AG20443 (cell line): Measurements from ENCODE around the gene ITGB1.
"Not testable (repeated sequence)": the region's sequence is repeated elsewhere in the genome, so short reads cannot be mapped to it uniquely, and the experiment has no call there.

Experiments
- DNase-seq: peaks from one replicate; pipeline ENCODE4 v3.0.0; 2012; ENCODE audit warnings: low spot score, mixed read lengths

ITGB1 gene

DNA sequence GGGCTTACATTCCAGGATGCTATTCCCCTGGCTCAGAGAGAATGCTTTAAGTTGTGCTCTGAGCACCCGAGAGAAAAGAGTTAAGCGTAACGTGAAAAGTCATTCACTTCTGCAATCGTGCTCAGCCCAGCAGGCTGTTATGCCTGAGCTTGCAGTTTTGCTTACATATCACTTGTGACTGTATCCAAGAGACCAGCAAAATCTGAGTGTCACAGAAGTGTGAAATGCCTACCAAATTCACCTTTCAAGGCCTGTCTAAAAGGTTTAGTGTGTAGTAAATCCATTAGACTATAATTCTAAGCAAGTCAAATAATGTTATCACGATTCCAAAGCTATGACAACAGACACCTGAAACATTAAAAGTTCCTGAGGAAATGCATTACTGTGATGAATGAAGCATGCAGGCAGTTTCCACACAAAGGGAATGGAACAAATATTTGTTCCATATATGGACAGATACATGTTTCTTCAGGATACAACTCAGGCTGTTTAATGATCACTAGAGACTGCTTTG is 20.1 kb downstream of the ITGB1 start:
- peak; percentile 23 for DNase-seq

DNA sequence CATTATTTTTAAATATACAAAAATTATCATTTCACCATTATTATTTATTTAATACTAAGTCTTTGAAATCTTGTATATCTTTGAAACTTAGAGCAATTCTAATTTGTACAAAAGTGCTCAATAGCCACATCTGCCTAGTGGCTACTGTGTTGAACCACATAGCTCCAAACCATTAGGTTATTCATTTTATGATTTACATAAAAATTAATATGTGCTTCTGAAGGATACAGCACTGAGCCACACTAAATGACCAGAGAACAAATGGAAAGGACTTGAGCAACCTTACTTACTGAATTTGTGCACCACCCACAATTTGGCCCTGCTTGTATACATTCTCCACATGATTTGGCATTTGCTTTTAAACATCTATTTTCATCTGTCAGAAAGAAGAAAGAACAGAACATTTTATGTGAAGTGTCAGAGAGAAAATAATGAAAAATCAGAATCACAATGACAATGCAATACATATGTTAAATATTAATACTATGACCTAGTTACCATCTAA is 25.8 kb downstream of the ITGB1 start:
- no peak for DNase-seq

DNA sequence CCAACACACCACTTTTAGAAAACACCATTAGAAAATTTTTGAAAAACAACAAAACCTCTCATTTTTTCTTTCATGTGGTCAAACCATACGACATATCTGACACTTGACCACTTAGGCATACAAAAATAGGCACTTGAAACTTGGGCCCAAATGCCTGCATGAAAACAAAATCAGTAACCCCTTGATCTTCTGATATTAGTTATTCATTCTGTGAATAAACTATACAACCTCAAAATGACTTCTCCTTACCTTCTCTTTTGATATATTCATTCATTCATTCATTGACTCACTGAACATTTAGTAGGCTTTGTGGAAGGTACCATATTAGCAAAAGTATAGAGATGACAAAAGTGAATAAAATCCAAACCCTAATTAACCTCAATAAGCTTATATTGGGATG is 26.4 kb downstream of the ITGB1 start:
- no peak for DNase-seq

DNA sequence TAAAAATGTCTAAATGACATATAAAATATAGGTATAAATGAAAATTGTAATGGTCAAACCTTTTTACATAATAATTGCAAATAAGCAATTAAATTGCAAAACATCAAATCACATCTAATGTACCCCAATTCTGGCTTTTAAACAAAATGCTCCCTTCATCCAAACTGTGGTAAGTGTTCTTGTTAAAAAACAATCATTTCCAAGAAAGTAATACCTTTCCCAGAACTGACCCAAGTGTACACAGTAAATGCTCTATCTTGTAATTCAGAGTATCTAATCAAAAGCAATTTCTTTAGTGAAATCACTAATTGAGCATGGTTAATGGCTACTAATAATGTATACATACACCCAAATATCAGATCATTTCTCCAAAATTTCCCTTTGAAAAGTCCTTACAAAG is 28.0 kb downstream of the ITGB1 start:
- no peak for DNase-seq

DNA sequence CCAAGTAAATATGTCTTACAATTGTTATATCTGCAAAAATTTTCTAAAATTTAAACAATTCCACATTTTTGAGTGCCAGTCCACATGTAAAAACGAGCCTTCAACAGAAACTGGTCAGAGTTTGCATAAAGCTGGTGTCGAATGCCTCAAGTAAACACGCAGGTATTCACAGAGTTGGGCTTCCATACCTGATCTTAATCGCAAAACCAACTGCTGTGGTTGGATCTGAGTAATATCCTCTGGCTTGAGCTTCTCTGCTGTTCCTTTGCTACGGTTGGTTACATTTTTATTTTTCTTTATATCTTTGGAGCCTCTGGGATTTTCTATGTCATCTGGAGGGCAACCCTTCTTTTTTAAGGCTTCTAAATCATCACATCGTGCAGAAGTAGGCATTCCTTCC is 28.4 kb downstream of the ITGB1 start:
- DNase-seq, result no peak

DNA sequence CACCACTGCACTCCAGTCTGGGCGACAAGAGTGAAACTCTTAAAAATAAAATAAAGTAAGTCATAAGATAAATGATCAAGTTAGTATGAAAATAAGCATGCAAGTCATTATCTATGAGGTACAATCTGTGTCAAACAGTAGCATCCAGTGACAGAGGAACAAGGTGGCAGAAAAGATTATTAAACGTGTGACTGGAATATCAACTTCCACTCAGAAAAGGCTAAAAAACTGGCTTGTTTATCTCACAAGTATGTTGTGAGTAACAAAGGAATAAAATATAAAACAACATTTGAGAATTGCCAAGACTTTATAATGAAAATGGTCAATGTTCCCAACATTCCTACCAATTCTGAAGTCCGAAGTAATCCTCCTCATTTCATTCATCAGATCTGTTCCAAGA is 30.3 kb downstream of the ITGB1 start:
- no peak for DNase-seq

- DNase-seq, result no peak
These were observed 34.2 kb downstream of the ITGB1 start for GRCh38 chr10:32923849-32924248.

- DNase-seq, result no peak
These were observed 34.9 kb downstream of the ITGB1 start for GRCh38 chr10:32923134-32923533.

GRCh38 chr10:32922170-32922569 is 35.9 kb downstream of the ITGB1 start:
- no peak for DNase-seq

- DNase-seq, result not testable (repeated sequence)
These were observed 40.2 kb downstream of the ITGB1 start for GRCh38 chr10:32917817-32918216.

GRCh38 chr10:32911285-32912016 is 46.6 kb downstream of the ITGB1 start:
- DNase-seq, result no peak

DNA sequence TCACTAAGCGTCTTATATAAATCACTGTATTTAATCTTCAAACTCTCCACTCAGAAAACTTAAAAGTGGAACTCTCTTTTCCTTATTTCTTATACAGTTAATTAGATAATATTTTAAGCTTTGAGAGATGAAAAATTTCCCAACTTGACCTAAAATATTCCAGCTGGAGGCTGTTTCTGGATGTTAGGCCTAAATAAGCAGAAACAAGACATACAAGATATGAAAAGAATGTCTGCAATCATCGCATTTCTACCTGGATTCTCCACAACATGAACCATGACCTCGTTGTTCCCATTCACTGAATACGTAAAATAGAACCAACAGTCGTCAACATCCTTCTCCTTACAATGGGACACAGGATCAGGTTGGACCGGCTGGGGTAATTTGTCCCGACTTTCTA is 48.1 kb downstream of the ITGB1 start:
- not testable (repeated sequence) for DNase-seq

GRCh38 chr10:32909456-32909855 is 48.6 kb downstream of the ITGB1 start:
- DNase-seq, result no peak

DNA sequence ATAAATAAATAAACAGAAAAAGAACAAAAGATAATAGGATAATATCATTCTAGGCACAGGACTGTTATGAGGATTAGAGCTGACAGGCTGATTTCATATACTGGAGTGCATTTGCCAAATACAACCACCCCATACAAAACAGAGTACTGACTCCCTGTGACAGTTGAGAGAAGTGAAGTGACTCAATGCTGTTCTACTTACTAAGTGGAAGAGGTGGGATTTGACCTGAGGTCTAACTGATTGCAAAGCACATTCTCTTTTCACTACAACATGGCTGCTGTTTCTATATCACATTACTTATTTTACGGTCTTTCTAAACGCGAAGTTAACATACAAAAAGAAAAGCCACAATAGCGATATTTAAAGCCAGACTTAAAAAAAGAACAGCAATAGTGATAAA is 51.4 kb downstream of the ITGB1 start:
- no peak for DNase-seq

DNA sequence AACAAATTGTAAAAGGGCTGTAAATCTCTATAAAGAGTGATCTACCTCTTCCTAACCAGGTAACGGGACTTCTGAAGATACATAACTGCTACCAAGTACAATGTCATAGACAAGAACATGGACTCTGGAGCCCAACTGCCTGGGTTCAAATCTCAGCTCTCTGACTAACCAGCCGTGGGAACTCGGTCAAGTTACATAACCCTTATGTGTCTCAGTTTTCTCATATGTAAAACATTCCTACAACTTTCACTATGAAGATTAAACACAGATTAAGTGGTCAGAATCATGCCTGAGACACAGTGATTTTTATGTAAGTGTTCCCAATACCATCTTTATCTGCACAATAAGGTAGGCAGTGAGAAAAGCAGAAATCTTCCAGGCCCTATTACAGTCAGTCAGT is 52.6 kb downstream of the ITGB1 start:
- no peak for DNase-seq

- DNase-seq, result no peak
These were observed 56.2 kb downstream of the ITGB1 start for GRCh38 chr10:32901815-32902214.

GRCh38 chr10:32895200-32895968 is 62.6 kb downstream of the ITGB1 start:
- DNase-seq, result not testable (repeated sequence)

DNA sequence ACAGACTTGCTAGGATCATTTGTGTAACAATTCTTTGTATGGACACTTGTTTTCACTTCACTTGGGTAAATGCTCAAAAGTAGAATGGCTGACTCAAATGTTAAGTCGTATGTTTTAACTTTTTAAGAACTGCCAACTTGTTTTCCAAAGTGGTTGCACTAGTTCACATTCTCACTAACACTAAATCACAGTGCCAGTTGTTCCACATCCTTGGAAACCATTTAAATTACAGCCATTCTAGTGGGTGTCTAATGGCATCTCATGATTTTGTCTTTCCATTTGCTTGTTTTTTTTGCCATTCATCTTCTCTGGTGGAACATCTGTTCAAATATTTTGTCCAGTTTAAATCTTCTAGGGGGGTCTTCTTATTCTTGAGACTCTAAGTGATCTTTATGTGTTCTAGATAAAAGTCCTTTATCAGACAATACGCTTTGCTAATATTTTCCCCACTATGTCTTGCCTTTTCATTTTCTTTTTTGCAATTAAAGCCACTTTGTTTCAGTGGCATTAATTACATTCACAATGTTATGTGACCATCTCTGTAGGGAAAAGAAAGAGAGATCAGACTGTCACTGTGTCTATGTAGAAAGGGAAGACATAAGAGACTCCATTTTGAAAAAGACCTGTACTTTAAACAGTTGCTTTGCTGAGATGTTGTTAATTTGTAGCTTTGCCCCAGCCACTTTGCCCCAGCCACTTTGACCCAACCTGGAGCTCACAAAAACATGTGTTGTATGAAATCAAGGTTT is 63.9 kb downstream of the ITGB1 start:
- no peak for DNase-seq

DNA sequence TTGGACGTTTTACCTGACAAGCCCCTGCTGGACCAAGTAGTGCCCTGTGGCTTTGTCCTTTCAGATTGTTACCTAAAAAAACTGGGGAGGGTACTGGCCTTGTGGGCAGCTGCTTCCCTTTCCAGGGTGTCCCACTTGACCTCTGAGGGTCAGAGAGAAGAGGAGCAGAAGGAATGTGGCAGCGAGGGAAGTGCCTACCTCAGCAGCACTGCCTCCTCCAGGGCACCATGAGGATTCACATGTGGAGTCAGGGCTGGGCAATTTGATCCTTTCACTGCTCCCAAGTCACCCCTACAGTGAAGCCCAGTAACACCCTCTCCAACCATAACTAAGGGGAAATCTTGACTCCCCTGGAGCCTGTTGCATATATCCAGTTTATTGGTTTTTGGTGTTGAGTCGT is 64.6 kb downstream of the ITGB1 start:
- no peak for DNase-seq

DNA sequence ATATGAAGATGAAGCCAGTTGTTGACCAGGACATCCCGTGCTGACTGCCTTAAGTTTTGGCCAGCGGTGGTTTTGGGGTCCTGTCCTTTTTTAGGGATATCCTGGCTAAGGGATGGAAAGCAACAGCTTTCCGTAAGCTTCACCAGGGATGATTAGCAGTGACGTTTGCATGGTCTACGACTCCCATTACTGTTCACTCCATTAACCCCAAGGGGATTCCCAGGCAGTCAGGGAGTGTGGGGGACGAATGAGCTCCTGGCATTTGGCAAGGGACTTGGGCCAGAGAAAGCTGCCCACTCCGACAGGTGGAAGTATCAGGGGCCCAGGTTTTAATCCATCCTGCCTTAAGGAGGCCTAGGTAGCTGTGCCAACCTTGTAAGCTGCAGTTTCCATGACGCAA is 66.8 kb downstream of the ITGB1 start:
- DNase-seq, result no peak

DNA sequence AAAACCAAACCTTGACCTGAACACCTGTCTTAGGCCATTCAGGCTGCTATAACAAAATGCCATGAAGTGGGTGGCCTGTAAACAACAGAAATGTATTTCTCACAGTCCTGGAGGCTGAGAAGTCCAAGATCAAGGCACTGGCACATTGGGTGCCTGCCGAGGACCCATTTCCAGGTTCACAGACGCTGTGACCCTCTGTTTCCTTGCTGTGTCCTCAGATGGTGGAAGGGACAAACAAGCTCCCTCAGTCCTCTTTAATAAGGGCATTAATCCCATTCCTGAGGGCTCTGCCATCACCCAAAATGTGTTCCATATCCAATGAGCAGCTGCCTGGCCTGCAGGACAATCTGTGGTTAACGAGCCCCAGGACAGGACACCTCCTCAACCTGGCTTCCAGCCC is 67.6 kb downstream of the ITGB1 start:
- no peak for DNase-seq

- DNase-seq, result no peak
These were observed 68.3 kb downstream of the ITGB1 start for GRCh38 chr10:32889631-32890212.
